ENCODE data around the gene NSFL1C. TPM values are rescaled to one million over a fixed set of nuclear protein-coding genes. Genes with fewer than 3 reads are reported as not detected.

Gene NSFL1C
- total and polyA plus RNA-seq, 9 of the 15 experiments (the other 6 are each of a cell fraction or from before 2014, with no cell fraction given), result 20.8 to 119 (median 47.0) TPM

- Histone ChIP-seq H3K27me3 (ENCODE audit: control insufficient read depth in 2 of 2, insufficient read depth in 2 of 2, low read length in 2 of 2) (peaks cover 3 to 12% of the 10 kb centered on the region in 2 experiments; a peak in 4 of 5 replicates), H3K4me2 (ENCODE audit: insufficient read depth, low read length) (no peak overlapping the region), H2AFZ (ENCODE audit: low read depth, low read length) (no peak overlapping the region), H3K9me1 (ENCODE audit: control insufficient read depth, insufficient read depth, low read length) (no peaks in the 10 kb centered on the region), H3K36me3 (ENCODE audit: control insufficient read depth, insufficient read depth, low read length) (no peaks in the 10 kb centered on the region), H3K9ac (ENCODE audit: insufficient read depth in 1 of 2, low read depth in 2 of 2, low read length in 2 of 2) (no peak overlapping the region), H3K27ac (ENCODE audit: extremely low read depth, low read depth, low read length) (no peak overlapping the region), H3K4me1 (replicated peaks in 1 of 2; ENCODE audit: control insufficient read depth in 2 of 2, insufficient read depth in 2 of 2, low read length in 2 of 2) (no peaks in the 10 kb centered on the region; a peak in 1 of 5 replicates), H4K20me1 (replicated peaks; ENCODE audit: control insufficient read depth, insufficient read depth, low read length) (no peaks in the 10 kb centered on the region), H3K79me2 (ENCODE audit: control insufficient read depth, insufficient read depth, low read length) (no peaks in the 10 kb centered on the region), H3K4me3 (no peak overlapping the region), H3K9me3 (replicated peaks; ENCODE audit: control insufficient read depth, insufficient read depth, low read depth, low read length) (no peaks in the 10 kb centered on the region)
- FAIRE-seq, result no peak
- no peak for DNase-seq (ENCODE audit: extremely low read depth in 1 of 4, low spot score in 3 of 4)
- ChIA-PET CTCF (ENCODE audit: low intra/inter-chr PET ratio) (no interaction called here), POLR2A (no interaction called here)
- WGBS (ENCODE audit: insufficient coverage, low coverage, missing lambda C conversion rate), result 3% methylated on average over 5 of the region's 5 CpGs
- TF ChIP-seq ZNF76 (CRISPR knock-in tag; IDR thresholded peaks at IDR 0.05; ENCODE audit: borderline replicate concordance) (no peak), JUNB (CRISPR knock-in tag; conservative IDR thresholded peaks at IDR 0.05) (no peak), ZNF197 (CRISPR knock-in tag; IDR thresholded peaks at IDR 0.05; ENCODE audit: low read depth) (no peak), ZNF436 (CRISPR knock-in tag; IDR thresholded peaks at IDR 0.05) (no peak), MECOM (CRISPR knock-in tag; IDR thresholded peaks at IDR 0.05) (no peak), NONO (IDR thresholded peaks at IDR 0.05; ENCODE audit: low read depth in 2 of 2, low read length in 1 of 2) (no peak), CBFA2T2 (conservative IDR thresholded peaks at IDR 0.05) (no peak), MIER1 (IDR thresholded peaks at IDR 0.05; ENCODE audit: low read depth) (no peak), HMGN3 (IDR thresholded peaks at IDR 0.05; ENCODE audit: borderline replicate concordance, extremely low read depth, insufficient read length, low read depth, low read length) (no peak), ARNT (IDR thresholded peaks at IDR 0.05) (no peak)
- no peak for ATAC-seq
- no TSS peak for BruUV-seq (replicated peaks)
- intact Hi-C loops (cut with micrococcal nuclease), result no loop called here
- in situ Hi-C loops (cut with MboI), result no loop called here
Observed at GRCh38 chr20:1484438-1485116, 17.9 kb upstream of the NSFL1C start.
